PC-3 (cell line): Measurements from ENCODE around the gene DNAAF3. TPM values are rescaled to one million over a fixed set of nuclear protein-coding genes. Genes with fewer than 3 reads are reported as not detected.
A peak's percentile ranks its signal among the peaks of the same experiment; 100 is the strongest.

Source experiments
- ATAC-seq: fragments of 200-7000 bp; cut with Tn5 transposase; 2 replicates; pipeline ENCODE4 v1.9.1; 2020; ENCODE audit warnings: mild to moderate bottlenecking, moderate library complexity
- BruUV-seq: library from RNA; stranded (reverse); fragments of 400-500 nt; replicated peaks from 2 replicates; lab custom pipeline; 2021; lab: Mats Ljungman, UMichigan
- CTCF ChIA-PET: fragments of 300-600 bp; sonication (Branson Sonifier 250); formaldehyde crosslinking; loops from one replicate; lab custom pipeline; 2022; ENCODE audit warnings: antibody characterized with exemption; lab: Charles Lee
- POLR2A ChIA-PET: fragments of 300-600 bp; sonication (Branson Sonifier 250); formaldehyde crosslinking; loops from one replicate; lab custom pipeline; 2022; ENCODE audit warnings: antibody characterized with exemption; ENCODE audit not compliant: unreplicated experiment; lab: Charles Lee
- DNase-seq: peaks from one replicate; pipeline ENCODE4 v3.0.0-alpha.2; 2015
- H2AFZ ChIP-seq: fragments of 300-600 bp; sonication (generic); 2 replicates; pipeline ENCODE4 v1.6.0; 2016; ENCODE audit warnings: antibody characterized with exemption, low read length
- H3F3A ChIP-seq: fragments of 300-600 bp; sonication (generic); one replicate; pipeline ENCODE4 v1.6.0; 2017; ENCODE audit warnings: antibody characterized with exemption, low read length, control low read depth, mild to moderate bottlenecking; ENCODE audit not compliant: unreplicated experiment
- H3K27ac ChIP-seq: fragments of 300-600 bp; sonication (generic); 2 replicates; pipeline ENCODE4 v1.5.1; 2016; ENCODE audit warnings: mild to moderate bottlenecking, low read length
- H3K27me3 ChIP-seq: fragments of 300-600 bp; sonication (generic); 2 replicates; pipeline ENCODE4 v1.6.1; 2016; ENCODE audit warnings: low read length, mixed read lengths
- H3K36me3 ChIP-seq: fragments of 300-600 bp; sonication (generic); 2 replicates; pipeline ENCODE4 v1.6.1; 2016; ENCODE audit warnings: low read depth, mixed run types, low read length, mixed read lengths
- H3K4me1 ChIP-seq: fragments of 300-600 bp; sonication (generic); 2 replicates; pipeline ENCODE4 v1.5.1; 2016; ENCODE audit warnings: low read length; ENCODE audit not compliant: insufficient read depth
- H3K4me2 ChIP-seq: fragments of 300-600 bp; sonication (generic); 2 replicates; pipeline ENCODE4 v1.6.0; 2016; ENCODE audit warnings: low read length
- H3K4me3 ChIP-seq: fragments of 300-600 bp; sonication (generic); 2 replicates; pipeline ENCODE4 v1.5.1; 2016; ENCODE audit warnings: mild to moderate bottlenecking, low read length, mixed read lengths
- H3K79me2 ChIP-seq: fragments of 300-600 bp; sonication (generic); 2 replicates; pipeline ENCODE4 v1.6.1; 2017; ENCODE audit warnings: low read length, mixed read lengths
- H3K9ac ChIP-seq: fragments of 300-600 bp; sonication (generic); 2 replicates; pipeline ENCODE4 v1.6.0; 2016; ENCODE audit warnings: mild to moderate bottlenecking, low read length
- H3K9me2 ChIP-seq: fragments of 300-600 bp; sonication (generic); replicated peaks from 2 replicates; pipeline ENCODE4 v1.6.1; 2016; ENCODE audit warnings: mixed run types, low read length, mixed read lengths
- H3K9me3 ChIP-seq: fragments of 300-600 bp; sonication (generic); 2 replicates; pipeline ENCODE4 v1.6.1; 2016; ENCODE audit warnings: low read length, mixed read lengths
- H4K20me1 ChIP-seq: fragments of 300-600 bp; sonication (generic); 2 replicates; pipeline ENCODE4 v1.6.1; 2016; ENCODE audit warnings: low read length, mixed read lengths
- CTCF ChIP-seq: fragments of 300-600 bp; sonication (generic); conservative IDR thresholded peaks from 2 replicates; pipeline ENCODE4 v1.5.1; 2017; ENCODE audit warnings: antibody characterized with exemption, low read depth, mild to moderate bottlenecking, low read length
- EZH2 ChIP-seq: fragments of 300-600 bp; sonication (generic); IDR thresholded peaks from one replicate; pipeline ENCODE4 v1.6.1; 2017; ENCODE audit warnings: antibody characterized with exemption, mild to moderate bottlenecking, low read length; ENCODE audit not compliant: unreplicated experiment
- EZH2phosphoT487 ChIP-seq: fragments of 300-600 bp; sonication (generic); IDR thresholded peaks from 2 replicates; pipeline ENCODE4 v1.6.1; 2018; ENCODE audit warnings: mild to moderate bottlenecking, antibody characterized with exemption, low read length, borderline replicate concordance
- intact Hi-C: fragments of 100-400 bp; cut with micrococcal nuclease; formaldehyde crosslinking; loops from 2 replicates; pipeline ENCODE4 v1.9.0; 2023
- total RNA-seq: library from RNA; depleted of rRNA; stranded (reverse); fragments of >200 nt; gene quantifications from 2 replicates; pipeline ENCODE4 v1.2.3, GENCODE V29; 2014

The DNAAF3 gene
- total RNA-seq, 1 experiment from 2014 or later, result 30.0 TPM

GRCh38 chr19:55114566-55115145 is 51.8 kb downstream of the DNAAF3 start:
- intact Hi-C loops, result loop anchor here (5.0 kb wide), 1 partner anchor 52 kb away; the partner anchor contains the start of gene RDH13
- Histone ChIP-seq H3K27ac (no peak overlapping the region), H3F3A (no peaks in the 10 kb centered on the region), H3K4me3 (no peak overlapping the region; the same call in 1 of the 2 replicates), H3K9me2 (no peaks in the 10 kb centered on the region), H3K36me3 (peaks cover 9% of the 10 kb centered on the region; the same call in 1 of the 2 replicates), H3K4me1 (peaks cover 12% of the 10 kb centered on the region), H3K79me2 (peaks cover 50% of the 10 kb centered on the region), H3K4me2 (peak overlapping the region; percentile 88), H2AFZ (no peak overlapping the region), H3K27me3 (no peaks in the 10 kb centered on the region), H3K9me3 (no peaks in the 10 kb centered on the region), H4K20me1 (peaks cover 35% of the 10 kb centered on the region), H3K9ac (no peak overlapping the region)
- ChIA-PET POLR2A (no interaction called here), CTCF (no interaction called here)
- no peak for ATAC-seq
- no peak for DNase-seq
- TF ChIP-seq CTCF (no peak), EZH2phosphoT487 (no peak), EZH2 (no peak)
- no TSS peak for BruUV-seq

GRCh38 chr19:55113570-55114039 is 52.8 kb downstream of the DNAAF3 start:
- peaks cover 50% of the 10 kb centered on the region for H3K79me2 ChIP-seq
- peaks cover 12% of the 10 kb centered on the region for H3K4me1 ChIP-seq
- no peaks in the 10 kb centered on the region for H3K9me3 ChIP-seq
- intact Hi-C loops, result no loop called here
- no peak for ATAC-seq
- no peak for DNase-seq
- H3K4me3 ChIP-seq, result no peak overlapping the region
- BruUV-seq, result no TSS peak
- H3K36me3 ChIP-seq, result peaks cover 14% of the 10 kb centered on the region
- peaks cover 35% of the 10 kb centered on the region for H4K20me1 ChIP-seq
- CTCF ChIA-PET, result no interaction called here
- no peak overlapping the region for H3K4me2 ChIP-seq
- POLR2A ChIA-PET, result no interaction called here
- no peaks in the 10 kb centered on the region for H3K27me3 ChIP-seq
- H2AFZ ChIP-seq, result no peak overlapping the region
- H3K9ac ChIP-seq, result no peak overlapping the region
- H3F3A ChIP-seq, result no peaks in the 10 kb centered on the region
- TF ChIP-seq CTCF (no peak), EZH2phosphoT487 (no peak), EZH2 (no peak)
- no peak overlapping the region for H3K27ac ChIP-seq
- no peaks in the 10 kb centered on the region for H3K9me2 ChIP-seq

GRCh38 chr19:55112777-55113569 is 53.4 kb downstream of the DNAAF3 start:
- no peak for DNase-seq
- Histone ChIP-seq H3K27ac (no peak overlapping the region), H3K4me1 (peaks cover 7% of the 10 kb centered on the region), H3K9me2 (no peaks in the 10 kb centered on the region), H3K9me3 (no peaks in the 10 kb centered on the region), H4K20me1 (peaks cover 35% of the 10 kb centered on the region), H3K4me2 (no peak overlapping the region), H3K36me3 (peaks cover 14% of the 10 kb centered on the region), H3K79me2 (peaks cover 50% of the 10 kb centered on the region), H3K27me3 (no peaks in the 10 kb centered on the region), H3K4me3 (no peak overlapping the region), H2AFZ (no peak overlapping the region), H3F3A (no peaks in the 10 kb centered on the region), H3K9ac (no peak overlapping the region)
- CTCF ChIA-PET, result no interaction called here
- intact Hi-C loops, result no loop called here
- no peak for ATAC-seq
- TF ChIP-seq CTCF, result peak; percentile 35; the same call in 1 of the 2 replicates
- no peak for TF ChIP-seq EZH2
- POLR2A ChIA-PET, result no interaction called here
- BruUV-seq, result no TSS peak
